ENCODE data around the gene SLC25A29.
"Not testable (repeated sequence)": the region's sequence is repeated elsewhere in the genome, so short reads cannot be mapped to it uniquely, and the experiment has no call there.

Gene SLC25A29

DNA sequence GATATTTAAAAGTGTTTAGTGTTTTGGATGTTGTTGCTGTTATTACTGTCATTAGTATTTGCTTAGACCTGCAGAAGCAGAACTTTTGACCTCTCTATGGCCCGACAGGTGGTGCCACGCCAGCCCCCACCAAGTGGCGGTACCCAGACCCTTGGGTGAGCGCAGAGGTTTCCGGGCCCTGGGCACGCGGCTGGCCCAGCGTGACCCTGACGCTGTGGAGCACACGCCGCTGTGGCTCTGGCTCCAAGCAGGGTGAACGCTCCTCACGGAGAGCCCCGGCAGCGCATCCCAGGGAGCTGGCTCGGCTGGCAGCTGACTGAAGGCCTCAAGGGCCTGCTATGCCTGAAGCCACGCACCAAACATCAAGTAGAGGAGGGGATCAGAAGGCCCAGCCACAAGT lies 39.5 kb upstream of the SLC25A29 start:
- peaks cover 59% of the 10 kb centered on the region for H3K36me3 ChIP-seq (ENCODE audit: insufficient read depth, insufficient read length, low read length)

GRCh38 chr14:100344657-100345056 lies 38.4 kb upstream of the SLC25A29 start:
- not testable (repeated sequence) for H3K4me1 ChIP-seq (ENCODE audit: insufficient read depth, insufficient read length); H3K27me3 ChIP-seq (ENCODE audit: insufficient read depth, insufficient read length); DNase-seq (ENCODE audit: low read depth, low spot score); H3K9ac ChIP-seq (ENCODE audit: insufficient read length, low read depth); H3K9me3 ChIP-seq (ENCODE audit: insufficient read depth, low read length); H3K4me3 ChIP-seq (ENCODE audit: insufficient read length, low read depth)
- peaks cover 61% of the 10 kb centered on the region for H3K36me3 ChIP-seq (ENCODE audit: insufficient read depth, insufficient read length, low read length)

More for the DNA sequence above, 39.5 kb upstream of the SLC25A29 start:
- no peak for TF ChIP-seq YY1 (IDR thresholded peaks at IDR 0.05; ENCODE audit: insufficient read depth, insufficient read length)
- no peak for TF ChIP-seq SUZ12 (IDR thresholded peaks at IDR 0.05; ENCODE audit: extremely low read depth, insufficient read depth, insufficient read length)
- TF ChIP-seq ZNF274 (IDR thresholded peaks at IDR 0.05; ENCODE audit: low read depth, low read length): no peak
- Histone ChIP-seq H3K9me3 (ENCODE audit: insufficient read depth, low read length) (no peaks in the 10 kb centered on the region; the same call in 1 of the 2 replicates), H3K4me3 (ENCODE audit: insufficient read length, low read depth) (no peak overlapping the region), H3K9ac (ENCODE audit: insufficient read length, low read depth) (no peak overlapping the region), H3K4me1 (ENCODE audit: insufficient read depth, insufficient read length) (no peaks in the 10 kb centered on the region), H3K27me3 (ENCODE audit: insufficient read depth, insufficient read length) (no peaks in the 10 kb centered on the region)
- no peak for DNase-seq (ENCODE audit: low read depth, low spot score)

GRCh38 chr14:100342826-100343225 lies 36.6 kb upstream of the SLC25A29 start:
- not testable (repeated sequence) for H3K9ac ChIP-seq (ENCODE audit: insufficient read length, low read depth)
- H3K36me3 ChIP-seq (ENCODE audit: insufficient read depth, insufficient read length, low read length): peaks cover 47% of the 10 kb centered on the region

DNA sequence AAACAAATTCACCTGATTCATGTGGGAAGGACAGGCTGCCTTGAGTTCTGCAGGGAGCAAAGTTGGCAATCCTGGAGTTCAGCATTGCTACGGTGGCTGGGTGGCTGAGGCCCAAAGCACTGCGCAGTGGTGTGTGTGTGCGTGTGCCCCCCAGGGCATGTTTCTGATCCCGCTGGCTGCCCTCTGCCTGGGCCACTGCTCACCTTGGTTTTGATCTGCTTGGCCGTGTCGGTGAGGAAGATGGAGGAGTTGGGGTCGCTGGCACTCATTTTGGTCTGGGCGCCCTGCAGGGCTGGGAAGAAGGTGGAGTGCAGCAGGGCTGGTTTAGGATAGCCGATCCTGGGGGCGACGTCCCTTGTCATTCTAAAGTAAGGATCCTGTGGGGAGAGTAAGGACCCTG lies 36.0 kb upstream of the SLC25A29 start:
- no peak for DNase-seq (ENCODE audit: low read depth, low spot score)
- Histone ChIP-seq H3K4me3 (ENCODE audit: insufficient read length, low read depth) (no peak overlapping the region), H3K4me1 (ENCODE audit: insufficient read depth, insufficient read length) (no peaks in the 10 kb centered on the region), H3K27me3 (ENCODE audit: insufficient read depth, insufficient read length) (no peaks in the 10 kb centered on the region), H3K9me3 (ENCODE audit: insufficient read depth, low read length) (no peaks in the 10 kb centered on the region; the same call in 1 of the 2 replicates), H3K36me3 (ENCODE audit: insufficient read depth, insufficient read length, low read length) (peaks cover 48% of the 10 kb centered on the region), H3K9ac (ENCODE audit: insufficient read length, low read depth) (no peak overlapping the region)
- TF ChIP-seq YY1 (IDR thresholded peaks at IDR 0.05; ENCODE audit: insufficient read depth, insufficient read length) (no peak), SUZ12 (IDR thresholded peaks at IDR 0.05; ENCODE audit: extremely low read depth, insufficient read depth, insufficient read length) (no peak), ZNF274 (IDR thresholded peaks at IDR 0.05; ENCODE audit: low read depth, low read length) (no peak)

More at GRCh38 chr14:100342826-100343225, 36.6 kb upstream of the SLC25A29 start:
- H3K4me3 ChIP-seq (ENCODE audit: insufficient read length, low read depth); DNase-seq (ENCODE audit: low read depth, low spot score); H3K27me3 ChIP-seq (ENCODE audit: insufficient read depth, insufficient read length); H3K9me3 ChIP-seq (ENCODE audit: insufficient read depth, low read length); H3K4me1 ChIP-seq (ENCODE audit: insufficient read depth, insufficient read length): not testable (repeated sequence)

GRCh38 chr14:100341301-100342031 lies 35.2 kb upstream of the SLC25A29 start:
- Histone ChIP-seq H3K9me3 (ENCODE audit: insufficient read depth, low read length) (no peaks in the 10 kb centered on the region; the same call in 1 of the 2 replicates), H3K36me3 (ENCODE audit: insufficient read depth, insufficient read length, low read length) (peaks cover 48% of the 10 kb centered on the region)

DNA sequence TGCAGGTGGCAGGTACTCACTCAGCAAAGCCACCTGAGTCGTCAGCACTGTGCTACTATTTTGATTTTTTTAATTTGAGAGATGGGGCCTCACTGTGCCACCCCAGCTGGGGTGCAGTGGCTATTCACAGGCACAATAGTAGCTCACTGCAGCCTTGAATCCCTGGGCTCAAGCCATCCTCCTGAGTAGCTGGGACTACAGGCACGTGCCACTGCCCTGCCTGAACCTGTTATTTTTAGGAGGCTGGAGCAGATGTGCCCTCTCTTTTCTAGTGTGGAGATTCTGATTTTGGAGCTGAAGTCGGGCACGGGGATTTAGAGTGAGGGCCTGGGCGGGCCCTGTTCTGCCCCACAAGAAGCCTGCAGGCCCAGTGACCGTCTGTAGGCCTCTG lies 34.2 kb upstream of the SLC25A29 start:
- DNase-seq (ENCODE audit: low read depth, low spot score): no peak
- Histone ChIP-seq H3K4me3 (ENCODE audit: insufficient read length, low read depth) (no peak overlapping the region), H3K9me3 (ENCODE audit: insufficient read depth, low read length) (no peaks in the 10 kb centered on the region), H3K9ac (ENCODE audit: insufficient read length, low read depth) (no peak overlapping the region), H3K27me3 (ENCODE audit: insufficient read depth, insufficient read length) (no peaks in the 10 kb centered on the region), H3K36me3 (ENCODE audit: insufficient read depth, insufficient read length, low read length) (peaks cover 43% of the 10 kb centered on the region), H3K4me1 (ENCODE audit: insufficient read depth, insufficient read length) (no peaks in the 10 kb centered on the region)
- TF ChIP-seq ZNF274 (IDR thresholded peaks at IDR 0.05; ENCODE audit: low read depth, low read length) (no peak), YY1 (IDR thresholded peaks at IDR 0.05; ENCODE audit: insufficient read depth, insufficient read length) (no peak), SUZ12 (IDR thresholded peaks at IDR 0.05; ENCODE audit: extremely low read depth, insufficient read depth, insufficient read length) (no peak)

More at GRCh38 chr14:100341301-100342031, 35.2 kb upstream of the SLC25A29 start:
- H3K9ac ChIP-seq (ENCODE audit: insufficient read length, low read depth): no peak overlapping the region
- H3K4me3 ChIP-seq (ENCODE audit: insufficient read length, low read depth): no peak overlapping the region
- TF ChIP-seq SUZ12 (IDR thresholded peaks at IDR 0.05; ENCODE audit: extremely low read depth, insufficient read depth, insufficient read length) (no peak), YY1 (IDR thresholded peaks at IDR 0.05; ENCODE audit: insufficient read depth, insufficient read length) (no peak)
- no peaks in the 10 kb centered on the region for H3K4me1 ChIP-seq (ENCODE audit: insufficient read depth, insufficient read length)
- H3K27me3 ChIP-seq (ENCODE audit: insufficient read depth, insufficient read length): no peaks in the 10 kb centered on the region
- DNase-seq (ENCODE audit: low read depth, low spot score): no peak

GRCh38 chr14:100339766-100340422 lies 33.6 kb upstream of the SLC25A29 start:
- H3K9me3 ChIP-seq (ENCODE audit: insufficient read depth, low read length): no peaks in the 10 kb centered on the region
- H3K27me3 ChIP-seq (ENCODE audit: insufficient read depth, insufficient read length): no peaks in the 10 kb centered on the region
- TF ChIP-seq ZNF274 (IDR thresholded peaks at IDR 0.05; ENCODE audit: low read depth, low read length) (no peak), YY1 (IDR thresholded peaks at IDR 0.05; ENCODE audit: insufficient read depth, insufficient read length) (no peak), SUZ12 (IDR thresholded peaks at IDR 0.05; ENCODE audit: extremely low read depth, insufficient read depth, insufficient read length) (no peak)
- no peak overlapping the region for H3K9ac ChIP-seq (ENCODE audit: insufficient read length, low read depth)
- no peak for DNase-seq (ENCODE audit: low read depth, low spot score)
- no peak overlapping the region for H3K4me3 ChIP-seq (ENCODE audit: insufficient read length, low read depth)
- H3K36me3 ChIP-seq (ENCODE audit: insufficient read depth, insufficient read length, low read length): peaks cover 46% of the 10 kb centered on the region
- H3K4me1 ChIP-seq (ENCODE audit: insufficient read depth, insufficient read length): no peaks in the 10 kb centered on the region
